Measurements from ENCODE around the gene ZC3H15.

DNA sequence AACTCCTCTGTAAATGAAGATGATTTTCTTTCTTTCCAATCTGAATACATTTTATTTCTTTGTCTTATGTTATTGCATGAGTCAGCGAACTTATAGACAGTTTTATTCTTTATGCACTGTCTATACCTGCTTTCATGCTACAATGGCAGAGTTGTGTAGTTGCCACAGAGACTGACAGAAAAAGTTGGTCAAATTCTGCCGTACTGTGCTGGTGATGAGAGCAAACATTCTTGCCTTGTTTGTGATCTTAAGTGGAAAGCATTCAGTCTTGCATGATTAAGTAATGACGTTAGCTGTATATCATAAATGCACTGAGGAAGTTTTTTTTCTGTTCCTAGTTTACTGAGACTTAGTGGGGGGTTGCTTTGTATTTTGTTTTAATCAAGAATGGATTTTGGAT, 32.9 kb downstream of the ZC3H15 start:
- no peak for TF ChIP-seq POLR2AphosphoS5 (IDR thresholded peaks at IDR 0.05; ENCODE audit: low read depth, low read length)
- no peak for TF ChIP-seq SPI1 (IDR thresholded peaks at IDR 0.05; ENCODE audit: low read depth, low read length)
- no peak for TF ChIP-seq POU2F2 (IDR thresholded peaks at IDR 0.05; ENCODE audit: low read depth, low read length)
- no peak for TF ChIP-seq TAF1 (IDR thresholded peaks at IDR 0.05; ENCODE audit: low read depth, low read length)

All from GM12891 (cell line).